ENCODE data around the gene S100A4.
"Not testable (repeated sequence)": the region's sequence is repeated elsewhere in the genome, so short reads cannot be mapped to it uniquely, and the experiment has no call there.

S100A4 gene

GRCh38 chr1:153567621-153568366 is 22.2 kb upstream of the S100A4 start:
- no peak for DNase-seq (ENCODE audit: low read depth in 2 of 2, low spot score in 1 of 2)

GRCh38 chr1:153566414-153567371 is 21.1 kb upstream of the S100A4 start:
- peak; percentile 74 to 84 for DNase-seq (ENCODE audit: low read depth in 2 of 2, low spot score in 1 of 2)

GRCh38 chr1:153565529-153566374 is 20.1 kb upstream of the S100A4 start, which contains the start of gene S100A2:
S100A2 (minus strand) TSS chr1:153565844; CDS start chr1:153563877, 1,967 bp downstream.
- DNase-seq (ENCODE audit: low read depth in 2 of 2, low spot score in 1 of 2), result no peak

- DNase-seq (ENCODE audit: low read depth in 2 of 2, low spot score in 1 of 2), result no peak
Measured at GRCh38 chr1:153563991-153564390, 18.4 kb upstream of the S100A4 start.

GRCh38 chr1:153563483-153563901 is 17.9 kb upstream of the S100A4 start:
- DNase-seq (ENCODE audit: low read depth in 2 of 2, low spot score in 1 of 2), result no peak

GRCh38 chr1:153562021-153562420 is 16.4 kb upstream of the S100A4 start:
- not testable (repeated sequence) for DNase-seq (ENCODE audit: low read depth in 2 of 2, low spot score in 1 of 2)

GRCh38 chr1:153561466-153561985 is 15.9 kb upstream of the S100A4 start:
- DNase-seq (ENCODE audit: low read depth in 2 of 2, low spot score in 1 of 2), result no peak

GRCh38 chr1:153560771-153561465 is 15.3 kb upstream of the S100A4 start:
- DNase-seq (ENCODE audit: low read depth in 2 of 2, low spot score in 1 of 2), result no peak

- DNase-seq (ENCODE audit: low read depth in 2 of 2, low spot score in 1 of 2), result no peak
Measured at GRCh38 chr1:153560241-153560640, 14.6 kb upstream of the S100A4 start.

- no peak for DNase-seq (ENCODE audit: low read depth in 2 of 2, low spot score in 1 of 2)
Measured at GRCh38 chr1:153557877-153558276, 12.3 kb upstream of the S100A4 start.

GRCh38 chr1:153556348-153556747 is 10.7 kb upstream of the S100A4 start:
- no peak for DNase-seq (ENCODE audit: low read depth in 2 of 2, low spot score in 1 of 2)

GRCh38 chr1:153553830-153554541 is 8.4 kb upstream of the S100A4 start:
- DNase-seq (ENCODE audit: low read depth in 2 of 2, low spot score in 1 of 2), result no peak

- no peak for DNase-seq (ENCODE audit: low read depth in 2 of 2, low spot score in 1 of 2)
Measured at GRCh38 chr1:153553096-153553495, 7.5 kb upstream of the S100A4 start.

GRCh38 chr1:153552335-153552734 is 6.7 kb upstream of the S100A4 start:
- DNase-seq (ENCODE audit: low read depth in 2 of 2, low spot score in 1 of 2), result no peak

GRCh38 chr1:153550827-153551500 is 5.4 kb upstream of the S100A4 start:
- DNase-seq (ENCODE audit: low read depth in 2 of 2, low spot score in 1 of 2), result no peak

- DNase-seq (ENCODE audit: low read depth in 2 of 2, low spot score in 1 of 2), result no peak
Measured at GRCh38 chr1:153550398-153550758, 4.8 kb upstream of the S100A4 start.

GRCh38 chr1:153549741-153550397 is 4.3 kb upstream of the S100A4 start:
- DNase-seq (ENCODE audit: low read depth in 2 of 2, low spot score in 1 of 2), result no peak

Data from stimulated activated CD8-positive, alpha-beta memory T cell treated with anti-CD3 and anti-CD28 coated beads, Interleukin-4, amount 100 ng/mL, for 4 hours (primary cell).